Measurements from ENCODE around the gene CD151. TPM values are rescaled to one million over a fixed set of nuclear protein-coding genes. Genes with fewer than 3 reads are reported as not detected.

Gene CD151
- polyA plus RNA-seq, 1 of the 3 experiments (the other 2 are of a cell fraction): 922 TPM

GRCh38 chr11:792535-792821 is 40.3 kb upstream of the CD151 start:
- Histone ChIP-seq H3K4me1 (ENCODE audit: control insufficient read depth in 1 of 2, insufficient read depth in 2 of 2, low read depth in 1 of 2, low read length in 1 of 2) (peaks cover 8 to 48% of the 10 kb centered on the region in 2 experiments; a peak in 2 of 4 replicates), H3K27ac (ENCODE audit: low read depth in 2 of 2, low read length in 1 of 2) (no peak overlapping the region), H3K9me3 (no peaks in the 10 kb centered on the region), H3K79me2 (ENCODE audit: insufficient read depth) (peaks cover 20% of the 10 kb centered on the region), H3K9ac (no peak overlapping the region), H3K36me3 (replicated peaks in 1 of 2; ENCODE audit: control insufficient read depth in 1 of 2, insufficient read depth in 2 of 2, low read length in 1 of 2) (peaks cover 0 to 30% of the 10 kb centered on the region in 2 experiments), H3K9me2 (no peaks in the 10 kb centered on the region), H3F3A (replicated peaks; ENCODE audit: insufficient read depth) (peaks cover 16% of the 10 kb centered on the region), H2AFZ (ENCODE audit: low read depth) (no peak overlapping the region), H3K27me3 (ENCODE audit: insufficient read depth) (no peaks in the 10 kb centered on the region), H4K20me1 (ENCODE audit: insufficient read depth) (no peaks in the 10 kb centered on the region), H3K4me3 (ENCODE audit: low read depth in 2 of 2, low read length in 1 of 2) (no peak overlapping the region), H3K4me2 (no peak overlapping the region)
- no peak for DNase-seq
- ChIA-PET POLR2A (no interaction called here), CTCF (interaction anchor here (6.3 kb wide), 1 partner anchor 9 kb away, joined by 43 read pairs; no protein-coding TSS in a partner anchor)
- TF ChIP-seq JUND (IDR thresholded peaks at IDR 0.05) (no peak), TAF1 (IDR thresholded peaks at IDR 0.05; ENCODE audit: borderline replicate concordance, low read depth, low read length) (no peak), NRF1 (IDR thresholded peaks at IDR 0.05; ENCODE audit: low read depth, low read length) (no peak), RFX5 (IDR thresholded peaks at IDR 0.05; ENCODE audit: low read length) (no peak), NFIC (IDR thresholded peaks at IDR 0.05; ENCODE audit: borderline replicate concordance) (no peak), YY1 (IDR thresholded peaks at IDR 0.05; ENCODE audit: low read depth) (no peak), TCF12 (IDR thresholded peaks at IDR 0.05) (no peak), FOSL2 (IDR thresholded peaks at IDR 0.05; ENCODE audit: borderline replicate concordance, low read depth) (no peak), RAD21 (IDR thresholded peaks at IDR 0.05; ENCODE audit: low read length) (no peak), ELF1 (IDR thresholded peaks at IDR 0.05) (no peak), EP300 (IDR thresholded peaks at IDR 0.05; ENCODE audit: borderline replicate concordance in 1 of 2, low read depth in 1 of 2, low read length in 1 of 2) (no peak), SMC3 (IDR thresholded peaks at IDR 0.05; ENCODE audit: low read depth, low read length) (no peak), FOXM1 (IDR thresholded peaks at IDR 0.05; ENCODE audit: low read depth) (no peak), PBX3 (IDR thresholded peaks at IDR 0.05) (no peak), EZH2phosphoT487 (IDR thresholded peaks at IDR 0.05; ENCODE audit: borderline replicate concordance, low read depth) (no peak), IRF3 (IDR thresholded peaks at IDR 0.05; ENCODE audit: low read depth, low read length) (no peak), SIN3A (IDR thresholded peaks at IDR 0.05; ENCODE audit: borderline replicate concordance, low read depth, low read length) (no peak), REST (IDR thresholded peaks at IDR 0.05; ENCODE audit: low read depth, low read length) (no peak), MEF2A (IDR thresholded peaks at IDR 0.05; ENCODE audit: borderline replicate concordance, low read depth) (no peak)
- TF ChIP-seq, protein P1, sequence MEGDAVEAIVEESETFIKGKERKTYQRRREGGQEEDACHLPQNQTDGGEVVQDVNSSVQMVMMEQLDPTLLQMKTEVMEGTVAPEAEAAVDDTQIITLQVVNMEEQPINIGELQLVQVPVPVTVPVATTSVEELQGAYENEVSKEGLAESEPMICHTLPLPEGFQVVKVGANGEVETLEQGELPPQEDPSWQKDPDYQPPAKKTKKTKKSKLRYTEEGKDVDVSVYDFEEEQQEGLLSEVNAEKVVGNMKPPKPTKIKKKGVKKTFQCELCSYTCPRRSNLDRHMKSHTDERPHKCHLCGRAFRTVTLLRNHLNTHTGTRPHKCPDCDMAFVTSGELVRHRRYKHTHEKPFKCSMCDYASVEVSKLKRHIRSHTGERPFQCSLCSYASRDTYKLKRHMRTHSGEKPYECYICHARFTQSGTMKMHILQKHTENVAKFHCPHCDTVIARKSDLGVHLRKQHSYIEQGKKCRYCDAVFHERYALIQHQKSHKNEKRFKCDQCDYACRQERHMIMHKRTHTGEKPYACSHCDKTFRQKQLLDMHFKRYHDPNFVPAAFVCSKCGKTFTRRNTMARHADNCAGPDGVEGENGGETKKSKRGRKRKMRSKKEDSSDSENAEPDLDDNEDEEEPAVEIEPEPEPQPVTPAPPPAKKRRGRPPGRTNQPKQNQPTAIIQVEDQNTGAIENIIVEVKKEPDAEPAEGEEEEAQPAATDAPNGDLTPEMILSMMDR (IDR thresholded peaks at IDR 0.05): no peak
- WGBS (ENCODE audit: low lambda C conversion rate): 100% methylated on average over 5 of the region's 15 CpGs

Measured in SK-N-SH (cell line).